Neural crest cell (in vitro differentiated cells): ENCODE results near the gene UCP1. TPM values are rescaled to one million over a fixed set of nuclear protein-coding genes. Genes with fewer than 3 reads are reported as not detected.

Source experiments
- DNase-seq: peaks from one replicate; pipeline ENCODE4 v3.0.0; 2021; ENCODE audit warnings: low read depth, mixed read lengths, low spot score
- H3K27ac Mint-ChIP-seq: one replicate; pipeline ENCODE4 v1.8.0; 2021; ENCODE audit warnings: mild to moderate bottlenecking, mixed read lengths; ENCODE audit not compliant: unreplicated experiment
- H3K27me3 Mint-ChIP-seq: 2 replicates; pipeline ENCODE4 v1.8.0; 2021; ENCODE audit warnings: low read depth, mild to moderate bottlenecking, mixed read lengths
- H3K36me3 Mint-ChIP-seq: 2 replicates; pipeline ENCODE4 v1.8.0; 2021; ENCODE audit warnings: low read depth, mild to moderate bottlenecking, mixed read lengths
- H3K4me1 Mint-ChIP-seq: 2 replicates; pipeline ENCODE4 v1.8.0; 2021; ENCODE audit warnings: mixed read lengths
- H3K4me3 Mint-ChIP-seq: one replicate; pipeline ENCODE4 v1.8.0; 2021; ENCODE audit warnings: mild to moderate bottlenecking, mixed read lengths
- H3K9me3 Mint-ChIP-seq: 2 replicates; pipeline ENCODE4 v1.8.0; 2021; ENCODE audit warnings: mixed read lengths
- total RNA-seq: library from RNA; stranded (reverse); gene quantifications from 2 replicates; pipeline ENCODE4 v1.2.1, GENCODE V29; 2021
- TF ChIP-seq, protein P1 (sequence below): fragments of 200-600 bp; sonication (generic); conservative IDR thresholded peaks from 2 replicates; pipeline ENCODE4 v1.5.0; 2021; ENCODE audit warnings: antibody characterized with exemption, mild to moderate bottlenecking

Gene UCP1
- total RNA-seq, 1 donor from 2014 or later, result not detected

DNA sequence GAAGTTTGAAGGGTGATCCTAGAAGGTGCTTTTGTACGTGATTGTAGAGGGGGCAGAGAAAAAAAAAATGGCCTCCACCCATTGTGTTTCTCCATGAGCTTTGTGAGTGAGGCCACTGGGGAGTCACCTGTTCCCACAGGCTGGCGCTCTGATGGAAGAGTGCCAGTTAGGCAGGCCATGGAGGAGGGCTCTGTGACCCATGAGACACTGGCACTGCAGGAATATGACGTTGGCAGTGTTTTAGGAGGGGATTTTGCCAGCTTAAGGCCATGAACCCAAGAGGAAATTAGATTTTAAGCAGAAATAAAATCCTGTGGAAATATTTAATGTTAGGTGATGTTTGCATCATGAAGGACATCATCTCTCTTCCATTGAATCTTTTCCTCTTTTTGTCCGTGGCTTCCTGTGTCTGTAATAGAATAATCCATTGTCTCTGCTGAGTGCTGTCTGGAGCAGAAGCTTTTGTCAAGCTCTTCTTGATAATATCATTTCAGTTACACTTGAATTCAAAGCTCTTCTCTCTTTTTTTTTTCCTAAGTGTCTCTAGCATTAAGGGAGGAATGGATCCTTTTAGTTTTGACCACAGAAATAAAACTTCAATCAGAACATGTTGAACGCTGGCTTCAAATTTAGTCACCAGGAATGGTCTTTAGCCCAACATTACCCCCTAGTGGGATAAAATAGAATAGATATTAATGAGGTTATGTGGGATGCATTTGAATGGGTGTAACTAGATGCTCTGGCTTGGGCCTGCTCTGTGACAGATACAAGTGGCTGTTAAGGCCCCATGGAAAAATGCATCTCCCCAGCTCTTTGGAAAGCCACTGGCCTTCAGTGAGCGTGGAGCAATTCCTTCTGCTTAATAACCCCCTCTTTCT is 41.0 kb upstream of the UCP1 start:
- H3K4me3 Mint-ChIP-seq, result no peak overlapping the region
- no peaks in the 10 kb centered on the region for H3K36me3 Mint-ChIP-seq
- H3K9me3 Mint-ChIP-seq, result peaks cover 3% of the 10 kb centered on the region
- DNase-seq, result no peak
- TF ChIP-seq, protein P1, sequence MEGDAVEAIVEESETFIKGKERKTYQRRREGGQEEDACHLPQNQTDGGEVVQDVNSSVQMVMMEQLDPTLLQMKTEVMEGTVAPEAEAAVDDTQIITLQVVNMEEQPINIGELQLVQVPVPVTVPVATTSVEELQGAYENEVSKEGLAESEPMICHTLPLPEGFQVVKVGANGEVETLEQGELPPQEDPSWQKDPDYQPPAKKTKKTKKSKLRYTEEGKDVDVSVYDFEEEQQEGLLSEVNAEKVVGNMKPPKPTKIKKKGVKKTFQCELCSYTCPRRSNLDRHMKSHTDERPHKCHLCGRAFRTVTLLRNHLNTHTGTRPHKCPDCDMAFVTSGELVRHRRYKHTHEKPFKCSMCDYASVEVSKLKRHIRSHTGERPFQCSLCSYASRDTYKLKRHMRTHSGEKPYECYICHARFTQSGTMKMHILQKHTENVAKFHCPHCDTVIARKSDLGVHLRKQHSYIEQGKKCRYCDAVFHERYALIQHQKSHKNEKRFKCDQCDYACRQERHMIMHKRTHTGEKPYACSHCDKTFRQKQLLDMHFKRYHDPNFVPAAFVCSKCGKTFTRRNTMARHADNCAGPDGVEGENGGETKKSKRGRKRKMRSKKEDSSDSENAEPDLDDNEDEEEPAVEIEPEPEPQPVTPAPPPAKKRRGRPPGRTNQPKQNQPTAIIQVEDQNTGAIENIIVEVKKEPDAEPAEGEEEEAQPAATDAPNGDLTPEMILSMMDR, result peak; percentile 71
- peak overlapping the region; percentile 89 for H3K27ac Mint-ChIP-seq
- H3K4me1 Mint-ChIP-seq, result peaks cover 13% of the 10 kb centered on the region
- no peaks in the 10 kb centered on the region for H3K27me3 Mint-ChIP-seq

DNA sequence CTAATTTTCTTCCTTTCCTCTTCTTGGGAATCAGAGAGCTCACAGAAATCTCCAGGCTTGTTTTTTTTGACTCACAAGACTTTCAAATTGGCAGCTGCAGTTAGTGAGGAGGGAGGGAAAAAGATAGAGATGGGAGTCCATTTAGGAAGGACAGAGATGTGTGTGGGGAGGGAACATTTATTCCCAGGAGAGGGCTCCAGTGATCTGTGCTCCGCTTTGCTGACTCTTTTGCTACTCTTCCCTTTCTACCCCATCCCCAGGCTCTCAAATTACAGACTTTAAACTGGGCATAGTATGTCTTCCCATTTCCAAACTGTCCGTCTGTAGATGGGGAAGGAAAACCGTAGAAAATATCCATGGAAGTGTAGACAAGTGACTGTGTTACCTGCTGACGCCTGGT is 39.1 kb upstream of the UCP1 start:
- no peak for DNase-seq
- TF ChIP-seq, protein P1, result no peak
- H3K27ac Mint-ChIP-seq, result no peak overlapping the region
- peaks cover 20% of the 10 kb centered on the region for H3K4me1 Mint-ChIP-seq
- no peaks in the 10 kb centered on the region for H3K36me3 Mint-ChIP-seq
- no peaks in the 10 kb centered on the region for H3K27me3 Mint-ChIP-seq
- H3K4me3 Mint-ChIP-seq, result no peak overlapping the region
- peaks cover 3% of the 10 kb centered on the region for H3K9me3 Mint-ChIP-seq

DNA sequence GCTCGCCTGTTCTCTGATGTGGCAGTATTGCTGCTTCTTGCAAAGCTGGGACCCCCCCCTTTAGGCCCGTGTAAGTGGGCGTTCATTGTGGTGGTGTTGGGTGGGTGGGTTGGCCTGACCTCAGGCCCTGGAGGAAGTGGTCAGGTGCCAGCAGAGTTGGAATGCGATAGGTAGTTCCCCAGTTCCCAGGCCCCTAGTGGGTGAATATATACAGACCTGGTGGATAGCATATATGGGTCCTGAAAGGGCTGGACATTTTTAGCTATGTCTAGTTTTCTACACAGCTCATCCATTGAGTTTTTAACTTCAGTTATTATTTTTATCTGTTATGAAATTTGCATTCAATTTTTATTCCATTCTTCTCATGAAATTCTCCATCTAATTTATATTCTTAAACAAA is 35.8 kb upstream of the UCP1 start:
- DNase-seq, result no peak
- no peaks in the 10 kb centered on the region for H3K36me3 Mint-ChIP-seq
- peaks cover 22% of the 10 kb centered on the region for H3K4me1 Mint-ChIP-seq
- no peak overlapping the region for H3K4me3 Mint-ChIP-seq
- H3K9me3 Mint-ChIP-seq, result peaks cover 3% of the 10 kb centered on the region
- no peaks in the 10 kb centered on the region for H3K27me3 Mint-ChIP-seq
- no peak overlapping the region for H3K27ac Mint-ChIP-seq
- TF ChIP-seq, protein P1, result peak; percentile 22

DNA sequence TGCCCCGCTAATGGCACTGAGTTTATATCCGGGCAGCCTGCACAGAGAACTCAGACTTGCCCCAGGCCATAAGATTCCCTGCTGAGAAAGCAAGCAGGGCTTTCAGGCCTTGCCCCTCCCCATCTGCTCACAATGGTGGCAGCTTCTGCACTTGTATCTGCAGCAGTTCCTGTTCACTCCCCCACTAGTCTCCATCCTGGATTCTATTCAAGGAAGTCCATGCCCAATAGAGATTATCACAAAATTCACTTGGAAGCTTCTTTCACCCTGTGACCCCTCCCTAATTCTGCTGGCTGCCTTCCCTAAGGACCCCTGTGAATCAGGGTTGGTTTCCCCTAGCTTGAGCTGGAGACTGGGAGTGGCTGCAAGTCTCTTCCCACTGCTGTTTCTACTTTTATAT is 34.5 kb upstream of the UCP1 start:
- no peaks in the 10 kb centered on the region for H3K27me3 Mint-ChIP-seq
- H3K4me3 Mint-ChIP-seq, result no peak overlapping the region
- H3K4me1 Mint-ChIP-seq, result peaks cover 18% of the 10 kb centered on the region
- H3K9me3 Mint-ChIP-seq, result peaks cover 3% of the 10 kb centered on the region
- TF ChIP-seq, protein P1, result no peak
- DNase-seq, result no peak
- no peaks in the 10 kb centered on the region for H3K36me3 Mint-ChIP-seq
- no peak overlapping the region for H3K27ac Mint-ChIP-seq

DNA sequence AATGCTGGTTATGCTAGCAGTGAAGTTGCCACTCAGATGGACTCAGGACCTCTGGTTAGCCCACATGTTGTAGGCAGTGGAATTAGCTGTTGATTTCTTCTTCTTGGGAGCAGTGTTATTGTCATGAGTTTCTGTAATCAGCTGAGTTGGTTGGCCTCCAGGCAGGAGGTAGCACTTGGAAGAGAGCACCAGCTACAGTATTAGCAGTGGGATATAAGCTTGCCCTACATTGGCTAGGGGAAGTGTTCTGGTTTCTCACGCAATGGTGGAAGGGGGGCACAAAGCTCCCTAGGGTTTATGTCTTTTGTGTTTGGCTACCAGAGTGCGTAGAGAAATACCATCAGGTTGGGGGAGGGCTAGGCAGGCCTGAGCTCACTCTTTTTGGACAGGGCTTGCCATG is 34.0 kb upstream of the UCP1 start:
- Mint-ChIP-seq H3K27ac (no peak overlapping the region), H3K4me3 (no peak overlapping the region), H3K9me3 (peaks cover 3% of the 10 kb centered on the region), H3K27me3 (no peaks in the 10 kb centered on the region), H3K4me1 (peaks cover 18% of the 10 kb centered on the region), H3K36me3 (no peaks in the 10 kb centered on the region)
- TF ChIP-seq, protein P1, result no peak
- DNase-seq, result no peak
